ENCODE measurements around the gene RACGAP1.

DNA sequence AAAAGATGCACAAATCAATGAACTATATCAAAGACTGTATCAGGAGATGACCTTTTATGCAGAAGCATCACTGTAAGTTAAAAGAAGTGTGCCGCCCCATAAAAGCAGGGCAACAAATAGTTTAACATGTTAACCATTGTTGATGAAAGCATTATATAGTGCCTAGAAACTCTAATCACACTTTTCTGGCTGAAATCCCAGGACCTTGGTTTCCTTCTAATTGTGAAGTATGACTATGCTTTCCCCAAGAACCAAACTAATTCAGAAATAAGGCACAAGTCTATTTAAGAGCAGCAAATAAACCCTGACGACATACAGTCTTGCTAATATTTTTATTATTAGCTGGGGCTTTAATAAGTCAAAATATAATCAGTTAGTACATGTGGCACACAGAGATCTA lies 21.7 kb downstream of the RACGAP1 start:
- TF ChIP-seq GATA3 (IDR thresholded peaks at IDR 0.05; ENCODE audit: low read depth, low read length) = no peak
- TF ChIP-seq GATA2 (IDR thresholded peaks at IDR 0.05; ENCODE audit: low read depth, low read length) = no peak

Measured in SH-SY5Y (cell line).